HG03039 (cell line): ENCODE results near the gene METTL6.
"Not testable (repeated sequence)": the region's sequence is repeated elsewhere in the genome, so short reads cannot be mapped to it uniquely, and the experiment has no call there.

Experiments used
- ATAC-seq: cut with Tn5 transposase; IDR thresholded peaks from one replicate; pipeline ENCODE4 v1.9.1; 2021; ENCODE audit warnings: mild to moderate bottlenecking, moderate library complexity; ENCODE audit not compliant: unreplicated experiment

METTL6 gene

DNA sequence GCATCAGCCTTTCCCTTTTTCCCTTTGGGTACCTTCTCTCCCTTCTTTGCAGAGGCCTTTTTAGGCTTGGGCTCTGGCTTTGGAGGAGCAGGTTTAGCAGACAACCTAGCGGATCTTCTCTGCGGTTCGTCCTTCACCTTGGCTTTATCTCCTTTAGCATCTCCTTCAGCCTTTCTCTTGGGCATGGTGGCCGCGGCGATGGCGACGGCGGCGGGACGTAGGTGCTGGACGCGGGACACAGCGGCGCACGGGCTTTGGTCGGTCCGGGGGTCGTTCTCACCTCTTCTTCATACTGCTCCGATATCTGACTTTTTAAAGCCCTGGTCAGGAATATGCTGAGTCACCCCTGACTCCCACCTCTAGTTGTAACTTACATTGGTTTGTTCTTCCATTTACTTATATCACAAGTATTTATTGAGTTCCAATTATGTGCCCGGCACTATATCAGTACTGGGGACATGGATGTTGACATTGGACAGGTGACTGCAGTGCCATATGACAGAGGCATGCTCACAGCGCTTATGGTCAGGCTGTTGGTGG, 51.8 kb downstream of the METTL6 start:
- ATAC-seq: no peak

DNA sequence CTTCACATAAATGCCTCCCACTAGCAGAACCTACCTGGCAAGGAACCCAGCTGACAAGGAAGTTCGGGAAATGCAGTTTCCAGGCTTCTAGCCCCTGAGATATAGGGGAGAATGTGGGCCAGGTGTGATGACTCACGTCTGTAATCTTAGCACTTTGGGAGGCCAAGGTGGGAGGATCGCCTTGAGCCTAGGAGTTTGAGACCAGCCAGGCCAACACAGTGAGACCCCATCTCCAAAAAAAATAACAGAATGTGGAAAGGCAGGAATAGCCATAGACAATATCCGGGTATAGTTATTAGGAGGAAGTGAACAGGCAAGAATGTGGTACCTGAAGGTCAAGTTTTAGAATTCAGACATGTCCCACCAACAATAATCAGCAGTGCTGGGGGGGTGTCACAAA, 54.4 kb downstream of the METTL6 start:
- no peak for ATAC-seq

DNA sequence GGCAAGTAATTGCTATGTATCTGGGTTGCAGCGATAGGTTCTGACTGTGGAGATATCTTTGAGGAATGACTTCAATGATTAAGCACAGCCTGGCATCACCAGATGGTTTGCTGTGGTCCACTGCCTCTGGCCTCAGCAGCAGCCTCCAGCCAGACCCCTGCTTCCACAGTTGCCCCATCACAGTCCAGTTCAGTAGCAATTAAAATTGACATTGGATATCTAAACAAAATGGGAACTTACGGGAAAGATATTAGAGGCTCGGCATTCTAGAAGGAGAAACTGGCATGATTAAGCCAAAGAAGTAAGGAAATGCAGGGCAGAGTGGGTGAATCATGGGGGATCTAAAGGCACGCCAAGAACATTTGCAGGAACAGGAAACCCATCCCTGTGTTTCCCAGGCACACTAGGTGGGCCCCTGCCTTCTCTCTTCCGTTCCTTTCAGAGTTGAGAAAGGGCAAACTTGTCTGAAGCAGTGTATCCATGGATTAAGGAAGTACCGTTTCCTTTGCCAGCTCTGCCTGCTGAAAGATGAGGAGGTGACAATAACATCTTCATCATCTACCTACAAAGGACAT, 58.7 kb downstream of the METTL6 start:
- no peak for ATAC-seq

DNA sequence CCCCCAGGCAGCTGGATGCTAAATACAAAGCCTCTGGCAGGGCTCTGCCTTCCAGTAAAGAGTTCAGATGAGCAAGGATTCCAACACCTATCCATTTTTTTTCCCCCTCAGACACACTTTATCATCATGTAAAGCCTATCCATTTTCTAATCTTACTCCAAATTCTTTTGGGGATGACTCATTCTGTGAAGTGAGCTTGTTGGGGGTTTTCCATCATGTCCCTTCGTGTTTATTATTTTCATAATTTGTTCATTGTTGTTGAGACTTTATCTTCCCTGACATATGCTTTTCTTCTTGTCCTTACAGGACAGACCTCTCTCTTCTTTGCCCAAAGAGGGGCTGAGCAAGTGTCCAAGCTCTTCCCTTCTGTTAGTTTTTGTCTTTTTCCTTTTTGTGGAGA, 60.3 kb downstream of the METTL6 start:
- no peak for ATAC-seq

DNA sequence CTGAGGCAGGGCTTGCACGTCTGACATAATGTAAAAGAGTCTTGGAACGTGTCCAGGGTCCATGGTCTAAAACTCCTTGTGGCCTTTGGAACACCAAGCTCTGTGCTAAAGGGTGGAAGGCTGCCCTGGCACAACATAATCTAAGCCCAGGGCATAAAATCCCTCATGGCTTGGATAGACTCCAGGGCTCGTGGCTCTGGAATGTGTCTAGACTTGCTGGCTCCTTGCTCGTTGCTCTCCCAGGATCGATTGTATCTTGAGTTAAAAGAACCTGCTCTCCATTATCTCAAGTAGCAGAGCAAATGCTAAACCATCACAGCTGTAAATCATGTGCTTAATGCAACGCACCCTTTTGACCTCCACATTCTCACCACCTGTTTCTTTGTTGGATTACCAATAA, 63.3 kb downstream of the METTL6 start:
- not testable (repeated sequence) for ATAC-seq

DNA sequence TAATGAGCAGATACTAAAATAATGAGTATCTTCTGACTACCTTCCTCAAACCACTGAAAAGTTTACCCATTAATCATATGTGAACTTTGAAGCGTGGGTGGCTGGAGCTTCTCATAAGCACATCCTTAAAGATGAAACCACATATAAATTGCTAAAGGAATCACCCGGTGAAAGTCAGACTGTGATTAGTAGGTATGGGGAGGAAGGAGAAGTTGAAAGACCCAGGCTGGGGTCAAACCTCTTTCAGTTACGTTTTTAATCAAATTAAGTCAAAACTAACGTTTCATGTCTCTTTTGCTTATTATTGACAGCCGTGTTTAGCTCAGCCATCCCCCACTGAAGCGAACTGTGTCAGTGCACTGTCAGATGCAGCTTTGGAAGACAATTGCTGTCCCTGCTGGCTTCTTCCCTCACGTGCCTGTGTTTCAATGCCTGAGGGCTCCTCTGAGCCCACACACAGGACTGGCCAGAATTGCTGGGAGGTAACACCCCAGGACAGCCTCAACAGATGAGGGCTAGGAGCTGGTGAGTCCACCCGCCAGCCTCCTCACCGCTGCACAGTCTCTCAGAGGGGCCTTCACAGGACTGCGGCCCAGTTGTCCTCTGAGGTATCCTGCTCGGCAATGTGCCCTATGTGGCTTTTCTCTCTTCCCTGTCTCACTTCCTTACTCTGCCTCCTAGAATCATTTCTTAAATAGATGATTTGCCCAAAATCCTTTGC, 65.7 kb downstream of the METTL6 start:
- peak; percentile 66 for ATAC-seq

DNA sequence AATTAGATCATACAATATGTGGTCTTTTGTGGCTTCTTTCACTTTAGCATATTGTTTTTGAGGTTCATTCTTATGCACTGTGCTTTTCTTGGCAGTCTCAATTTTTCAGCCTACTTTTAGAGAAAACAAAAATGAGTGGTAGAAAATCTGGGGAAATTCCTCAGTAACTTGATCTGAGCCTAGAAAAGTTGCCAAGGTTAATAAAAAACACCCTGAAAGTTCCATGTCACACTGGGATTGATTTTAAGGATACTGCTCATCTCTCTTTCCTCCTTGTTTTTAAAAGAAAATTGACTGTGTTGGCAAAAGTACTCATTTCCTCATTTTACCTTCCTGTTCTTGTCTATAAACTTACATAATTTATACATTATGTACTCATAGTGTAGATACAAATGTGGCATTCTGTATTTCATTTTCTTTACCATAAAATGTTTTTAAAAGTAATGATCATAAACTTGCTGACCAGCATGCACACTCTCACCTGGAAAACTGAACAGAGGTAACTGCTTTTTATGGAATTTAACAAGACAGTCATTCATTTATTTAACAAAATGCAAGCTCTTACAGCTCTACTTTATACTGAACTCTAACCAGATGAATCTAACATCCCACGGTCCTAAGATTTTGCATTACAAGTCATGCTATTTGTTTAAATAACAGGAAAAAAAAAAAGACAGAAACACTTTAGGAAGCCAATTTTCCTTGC, 66.4 kb downstream of the METTL6 start:
- ATAC-seq: no peak
